ENCODE results near the gene SLC7A10. TPM values are rescaled to one million over a fixed set of nuclear protein-coding genes. Genes with fewer than 3 reads are reported as not detected.

Gene SLC7A10
- total RNA-seq, 1 experiment from 2014 or later, result 2.9 TPM

DNA sequence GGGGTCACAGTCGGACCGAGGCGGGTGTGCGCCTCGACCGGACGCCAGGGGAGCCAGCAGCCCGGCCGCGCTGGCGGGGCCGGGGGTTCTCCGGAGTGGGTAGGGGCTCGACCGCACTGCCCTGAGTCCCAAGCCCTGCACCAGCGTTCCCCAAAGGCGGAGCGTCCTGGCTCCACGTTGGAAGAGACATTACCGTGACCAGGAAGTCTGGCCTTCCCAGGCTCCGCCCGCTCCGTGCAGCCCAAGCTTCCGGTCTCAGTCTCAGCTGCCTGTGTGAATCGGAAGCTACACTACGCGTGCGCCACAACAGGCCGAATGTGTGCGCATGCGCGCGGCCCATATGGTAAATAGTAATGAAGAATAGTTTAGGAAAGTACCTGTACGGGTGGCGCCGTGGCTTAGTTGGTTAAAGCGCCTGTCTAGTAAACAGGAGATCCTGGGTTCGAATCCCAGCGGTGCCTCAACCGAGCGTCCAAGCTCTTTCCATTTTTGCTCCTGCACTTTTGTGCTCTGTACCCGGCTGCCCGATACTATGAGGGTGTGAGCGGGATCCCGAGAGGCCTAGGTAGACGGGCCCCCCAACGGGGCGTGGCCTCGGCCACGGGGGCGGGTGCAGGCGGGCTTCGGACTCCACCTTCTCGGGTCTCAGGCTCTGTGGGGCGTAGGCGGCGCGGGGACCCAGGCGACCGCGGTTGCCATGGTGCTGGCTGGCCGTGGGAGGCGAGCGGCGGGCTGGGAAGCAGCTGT, 48.8 kb downstream of the SLC7A10 start:
- peaks cover 17% of the 10 kb centered on the region for H3K27me3 Mint-ChIP-seq (ENCODE audit: low read depth)
- TF ChIP-seq, protein P1, sequence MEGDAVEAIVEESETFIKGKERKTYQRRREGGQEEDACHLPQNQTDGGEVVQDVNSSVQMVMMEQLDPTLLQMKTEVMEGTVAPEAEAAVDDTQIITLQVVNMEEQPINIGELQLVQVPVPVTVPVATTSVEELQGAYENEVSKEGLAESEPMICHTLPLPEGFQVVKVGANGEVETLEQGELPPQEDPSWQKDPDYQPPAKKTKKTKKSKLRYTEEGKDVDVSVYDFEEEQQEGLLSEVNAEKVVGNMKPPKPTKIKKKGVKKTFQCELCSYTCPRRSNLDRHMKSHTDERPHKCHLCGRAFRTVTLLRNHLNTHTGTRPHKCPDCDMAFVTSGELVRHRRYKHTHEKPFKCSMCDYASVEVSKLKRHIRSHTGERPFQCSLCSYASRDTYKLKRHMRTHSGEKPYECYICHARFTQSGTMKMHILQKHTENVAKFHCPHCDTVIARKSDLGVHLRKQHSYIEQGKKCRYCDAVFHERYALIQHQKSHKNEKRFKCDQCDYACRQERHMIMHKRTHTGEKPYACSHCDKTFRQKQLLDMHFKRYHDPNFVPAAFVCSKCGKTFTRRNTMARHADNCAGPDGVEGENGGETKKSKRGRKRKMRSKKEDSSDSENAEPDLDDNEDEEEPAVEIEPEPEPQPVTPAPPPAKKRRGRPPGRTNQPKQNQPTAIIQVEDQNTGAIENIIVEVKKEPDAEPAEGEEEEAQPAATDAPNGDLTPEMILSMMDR (conservative IDR thresholded peaks at IDR 0.05), result no peak
- H3K9me3 ChIP-seq (ENCODE audit: control insufficient read depth, low read depth, low read length), result no peaks in the 10 kb centered on the region

More for the DNA sequence above, 48.8 kb downstream of the SLC7A10 start:
- no peak overlapping the region for H2AFZ ChIP-seq (ENCODE audit: low read length)
- H2BK15ac ChIP-seq (ENCODE audit: low read depth, low read length), result no peak overlapping the region
- no peak overlapping the region for H3K4ac ChIP-seq (ENCODE audit: low read depth, low read length)
- peak overlapping the region; percentile 51 for H3K9ac ChIP-seq (ENCODE audit: extremely low read depth, insufficient read length, low read length)
- 0 out of 2 replicates have a peak overlapping the region, but pooled peaks have one; percentile 33 for H3K14ac ChIP-seq (ENCODE audit: insufficient read depth, low read length)
- H3K27ac ChIP-seq (ENCODE audit: insufficient read length, low read depth, low read length), result no peak overlapping the region
- H3T11ph ChIP-seq (ENCODE audit: low read length), result no peak overlapping the region
- no peak overlapping the region for H4K5ac ChIP-seq (ENCODE audit: insufficient read length, low read depth, low read length)
- Mint-ChIP-seq H3K27ac (peak overlapping the region; percentile 61 to 96 (median 62); a peak in 5 of 7 replicates), H3K4me1 (peaks cover 15 to 21% of the 10 kb centered on the region in 2 experiments), H3K9me3 (peaks cover 0 to 3% of the 10 kb centered on the region in 2 experiments; a peak in 3 of 5 replicates), H3K36me3 (ENCODE audit: insufficient read depth in 1 of 3, low read depth in 3 of 3) (peaks cover 0 to 7% (median 2%) of the 10 kb centered on the region in 3 experiments; a peak in 3 of 7 replicates), H3K4me3 (peak overlapping the region; percentile 94 to 96)
- no peak overlapping the region for H4K91ac ChIP-seq (ENCODE audit: insufficient read length, low read depth, low read length)
- H3K79me1 ChIP-seq (ENCODE audit: insufficient read depth, low read depth, low read length, poor library complexity, severe bottlenecking), result no peaks in the 10 kb centered on the region
- H3K56ac ChIP-seq (ENCODE audit: insufficient read length, low read depth, low read length), result no peak overlapping the region
- no peak overlapping the region for H2BK120ac ChIP-seq (ENCODE audit: low read depth, low read length, poor library complexity, severe bottlenecking)
- no peaks in the 10 kb centered on the region for H3K4me1 ChIP-seq (ENCODE audit: insufficient read depth, low read length)
- no CpG with 5 or more reads among the region's 65 CpGs for WGBS (ENCODE audit: extremely low coverage, insufficient read length, low lambda C conversion rate)
- peak; percentile 98 for DNase-seq
- H3K79me2 ChIP-seq (ENCODE audit: insufficient read depth, low read length), result no peaks in the 10 kb centered on the region
- H3K27me3 ChIP-seq (ENCODE audit: insufficient read depth, low read length), result no peaks in the 10 kb centered on the region
- H3K18ac ChIP-seq (ENCODE audit: insufficient read length, low read depth, low read length), result peak overlapping the region; percentile 40
- no peak overlapping the region for H2BK12ac ChIP-seq (ENCODE audit: insufficient read length, low read depth, low read length)
- H2BK5ac ChIP-seq (ENCODE audit: insufficient read length, low read length), result no peak overlapping the region
- peaks cover 5% of the 10 kb centered on the region for H3K23me2 ChIP-seq (ENCODE audit: insufficient read length, low read depth, low read length, poor library complexity, severe bottlenecking)
- H4K20me1 ChIP-seq (ENCODE audit: control insufficient read depth, insufficient read depth, insufficient read length), result no peaks in the 10 kb centered on the region
- peak overlapping the region; percentile 94 for H3K4me2 ChIP-seq (ENCODE audit: insufficient read depth, insufficient read length, low read length)
- H3K23ac ChIP-seq (ENCODE audit: insufficient read length, low read depth, low read length), result no peak overlapping the region
- no peak overlapping the region for H4K8ac ChIP-seq (replicated peaks; ENCODE audit: insufficient read length, low read depth, low read length)
- H2BK20ac ChIP-seq (ENCODE audit: low read depth, low read length, poor library complexity, severe bottlenecking), result no peak overlapping the region
- H2AK5ac ChIP-seq (ENCODE audit: insufficient read length, low read length), result no peak overlapping the region
